GM20000 (cell line): Measurements from ENCODE around the gene SS18L1.

ENCODE experiments used
- DNase-seq: peaks from one replicate; pipeline ENCODE4 v3.0.0; 2012; ENCODE audit warnings: low spot score
- CTCF ChIP-seq: IDR thresholded peaks from 2 replicates; pipeline ENCODE4 v1.5.1; 2012; ENCODE audit warnings: mild to moderate bottlenecking, control low read depth; ENCODE audit errors: extremely low read depth, missing control alignments

Gene SS18L1

DNA sequence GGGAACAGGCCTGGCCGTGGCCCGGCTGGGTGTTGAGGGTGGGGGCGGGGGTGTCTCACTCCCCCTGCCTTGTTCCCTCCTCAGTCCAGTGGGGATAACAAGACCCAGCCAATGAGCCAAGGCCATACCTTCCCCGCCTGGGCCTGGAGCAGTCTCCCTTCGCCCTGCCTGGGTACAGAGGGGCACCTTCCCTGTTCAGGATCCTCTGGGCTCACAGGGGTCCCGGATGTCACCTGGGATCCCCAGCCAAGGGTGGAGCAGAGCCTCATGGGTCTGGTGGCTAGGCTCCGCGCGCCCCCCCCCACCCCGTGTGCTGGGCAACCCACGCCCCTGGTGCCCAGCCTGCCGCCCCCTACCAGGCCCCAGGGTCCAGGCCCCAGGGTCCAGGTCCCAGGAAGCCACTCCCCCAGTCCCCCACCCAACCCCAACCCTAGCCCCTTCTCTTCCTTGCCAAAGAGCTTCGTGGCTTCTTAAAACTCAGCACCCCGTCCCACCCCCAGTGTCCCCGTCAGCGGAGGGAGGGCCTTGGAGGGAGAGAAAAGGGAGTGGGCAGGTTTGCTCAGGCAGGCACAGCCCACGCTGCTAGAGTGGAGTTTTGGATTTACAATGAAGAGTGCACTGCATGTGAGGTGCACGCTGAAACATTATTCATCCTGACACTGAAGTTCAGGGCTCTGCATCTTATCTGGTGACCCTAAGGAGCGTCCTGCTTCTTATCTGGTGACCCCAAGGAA, 64.7 kb downstream of the SS18L1 start:
- DNase-seq: no peak
- no peak for TF ChIP-seq CTCF

- no peak for TF ChIP-seq CTCF
- DNase-seq: no peak
Observed at GRCh38 chr20:62208795-62209755, 65.5 kb downstream of the SS18L1 start.

DNA sequence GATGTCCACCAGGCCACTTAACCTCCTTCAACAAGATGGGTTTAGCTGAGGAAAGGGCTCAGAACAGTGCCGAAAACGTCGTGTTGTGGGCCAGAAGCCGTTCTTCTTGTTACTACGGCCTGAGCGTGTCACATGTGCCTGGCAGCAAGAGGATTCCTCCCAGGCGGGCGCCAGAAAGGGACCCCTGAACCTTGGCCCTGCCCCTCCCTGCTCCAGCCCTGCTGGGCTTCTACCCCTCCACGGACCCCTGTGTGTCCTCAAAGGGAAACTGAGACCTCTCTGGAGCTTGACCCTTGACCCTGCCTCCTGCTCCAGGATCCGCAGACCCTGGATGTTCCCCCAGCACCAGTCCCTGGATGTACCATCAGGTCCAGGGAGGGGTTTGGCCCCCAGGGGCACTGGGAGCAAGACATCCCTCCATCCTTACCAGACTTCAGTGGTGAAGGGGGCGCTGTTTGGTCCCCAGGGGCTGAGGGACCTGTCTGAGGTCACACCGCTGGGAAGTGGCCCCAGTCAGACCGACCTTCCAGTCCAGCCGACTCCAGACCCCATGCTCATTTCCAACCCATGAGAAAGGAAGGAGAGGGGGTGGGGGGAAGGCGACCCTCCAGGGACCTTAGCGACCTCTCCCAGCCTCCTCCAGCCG, 66.4 kb downstream of the SS18L1 start:
- DNase-seq: peak; percentile 30
- TF ChIP-seq CTCF: no peak

DNA sequence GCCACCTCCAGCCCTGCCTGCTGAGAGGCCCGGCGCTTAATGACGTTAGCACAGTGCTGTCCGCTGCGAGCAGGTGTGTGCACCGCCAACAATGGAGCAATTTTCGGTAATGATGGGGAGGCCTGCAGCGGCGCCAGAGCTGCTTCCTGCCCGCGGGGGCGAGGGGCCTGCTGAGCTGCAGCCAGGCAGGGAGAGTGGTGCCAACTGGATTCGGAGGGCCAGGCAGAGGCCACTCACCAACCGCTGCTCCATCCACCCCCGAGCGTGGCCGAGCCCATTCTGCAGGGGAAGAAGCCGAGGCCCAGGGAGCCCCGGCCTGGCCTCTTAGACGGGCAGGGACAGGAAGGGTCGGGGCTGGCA, 66.9 kb downstream of the SS18L1 start:
- DNase-seq: no peak

GRCh38 chr20:62211216-62211615, 67.6 kb downstream of the SS18L1 start:
- no peak for TF ChIP-seq CTCF
- DNase-seq: no peak

More for the DNA sequence above, 66.9 kb downstream of the SS18L1 start:
- TF ChIP-seq CTCF: no peak

DNA sequence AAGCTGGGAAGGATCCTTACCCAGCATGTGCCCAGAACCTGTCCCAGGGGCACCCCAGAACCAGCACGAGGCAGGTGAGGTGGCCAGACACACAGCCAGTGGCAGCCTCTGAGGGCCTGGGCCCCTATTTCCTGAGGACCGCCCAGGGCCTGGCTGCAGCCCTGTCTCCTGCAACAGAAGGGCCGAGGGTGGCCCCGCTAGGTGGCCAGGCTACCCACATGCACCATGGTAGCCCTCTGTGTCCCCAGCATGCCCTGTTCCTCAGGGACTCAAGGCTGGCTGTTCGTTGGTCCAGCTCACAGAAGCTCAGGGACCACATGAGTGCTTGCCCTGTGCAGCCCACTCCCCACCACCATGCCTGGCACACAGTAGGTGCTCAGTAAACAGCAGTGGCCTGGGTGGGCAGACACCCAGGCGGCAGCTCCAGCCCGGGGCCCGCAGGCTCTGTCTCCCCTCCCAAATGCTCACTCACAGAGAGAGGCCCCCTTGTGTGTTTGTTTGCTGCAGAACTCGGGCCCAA, 68.3 kb downstream of the SS18L1 start:
- DNase-seq: no peak
- TF ChIP-seq CTCF: no peak
